ENCODE data around the gene GMDS. TPM values are rescaled to one million over a fixed set of nuclear protein-coding genes. Genes with fewer than 3 reads are reported as not detected.

The GMDS gene
- total RNA-seq, 1 experiment from 2014 or later, result 35.0 TPM

DNA sequence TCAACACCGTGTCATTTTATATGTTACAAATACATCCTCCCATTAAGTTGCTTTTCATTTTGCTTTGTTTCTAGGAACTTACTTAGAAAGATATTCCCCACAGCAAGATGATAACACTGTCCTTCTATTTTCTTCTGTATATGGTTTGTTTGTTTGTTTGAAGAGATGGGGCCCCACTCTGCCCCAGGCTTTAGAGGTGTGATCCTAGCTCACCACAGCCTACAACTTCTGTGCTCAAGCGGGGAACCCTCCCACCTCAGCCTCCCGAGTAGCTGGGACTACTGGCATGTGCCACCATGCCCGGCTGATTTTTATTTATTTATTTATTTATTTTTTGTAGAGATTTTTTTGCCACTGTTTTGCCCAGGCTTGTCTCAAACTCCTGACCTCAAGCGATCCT lies 14.2 kb upstream of the GMDS start (continued):
- no peak for TF ChIP-seq AFF4 (CRISPR knock-in tag; IDR thresholded peaks at IDR 0.05; ENCODE audit: borderline replicate concordance)

GRCh38 chr6:2259002-2259494 lies 13.6 kb upstream of the GMDS start:
- Mint-ChIP-seq H3K36me3 (peaks cover 21% of the 10 kb centered on the region), H3K4me1 (no peaks in the 10 kb centered on the region), H3K27ac (no peak overlapping the region), H3K9me3 (peaks cover 23% of the 10 kb centered on the region), H3K4me3 (no peak overlapping the region), H3K27me3 (ENCODE audit: low read depth) (no peaks in the 10 kb centered on the region)
- ChIA-PET POLR2A (no interaction called here), CTCF (no interaction called here)
- no peak for TF ChIP-seq E2F1 (CRISPR knock-in tag; IDR thresholded peaks at IDR 0.05)
- peak; percentile 36; the same call in 1 of the 2 replicates for TF ChIP-seq GABPB1 (CRISPR knock-in tag; IDR thresholded peaks at IDR 0.05)
- ATAC-seq (no peak), DNase-seq (ENCODE audit: low spot score) (no peak)

- Mint-ChIP-seq H3K27me3 (ENCODE audit: low read depth) (no peaks in the 10 kb centered on the region), H3K4me1 (no peaks in the 10 kb centered on the region), H3K36me3 (peaks cover 22% of the 10 kb centered on the region), H3K27ac (no peak overlapping the region), H3K9me3 (peaks cover 24% of the 10 kb centered on the region), H3K4me3 (no peak overlapping the region)
- ChIA-PET CTCF (no interaction called here), POLR2A (no interaction called here)
- no peak for DNase-seq (ENCODE audit: low spot score)
- ATAC-seq, result no peak
- no peak for TF ChIP-seq CREB1 (CRISPR knock-in tag; IDR thresholded peaks at IDR 0.05)
- TF ChIP-seq ZNF219 (CRISPR knock-in tag; IDR thresholded peaks at IDR 0.05; ENCODE audit: borderline replicate concordance), result no peak
- TF ChIP-seq NFATC4 (CRISPR knock-in tag; IDR thresholded peaks at IDR 0.05), result no peak
- TF ChIP-seq CBFB (CRISPR knock-in tag; IDR thresholded peaks at IDR 0.05; ENCODE audit: low read depth), result no peak
- no peak for TF ChIP-seq PRRX2 (CRISPR knock-in tag; IDR thresholded peaks at IDR 0.05)
- no peak for TF ChIP-seq E2F1 (CRISPR knock-in tag; IDR thresholded peaks at IDR 0.05)
- no peak for TF ChIP-seq NFYB (CRISPR knock-in tag; conservative IDR thresholded peaks at IDR 0.05; ENCODE audit: low read depth)
- TF ChIP-seq JAZF1 (CRISPR knock-in tag; IDR thresholded peaks at IDR 0.05), result no peak
- TF ChIP-seq, protein P1, sequence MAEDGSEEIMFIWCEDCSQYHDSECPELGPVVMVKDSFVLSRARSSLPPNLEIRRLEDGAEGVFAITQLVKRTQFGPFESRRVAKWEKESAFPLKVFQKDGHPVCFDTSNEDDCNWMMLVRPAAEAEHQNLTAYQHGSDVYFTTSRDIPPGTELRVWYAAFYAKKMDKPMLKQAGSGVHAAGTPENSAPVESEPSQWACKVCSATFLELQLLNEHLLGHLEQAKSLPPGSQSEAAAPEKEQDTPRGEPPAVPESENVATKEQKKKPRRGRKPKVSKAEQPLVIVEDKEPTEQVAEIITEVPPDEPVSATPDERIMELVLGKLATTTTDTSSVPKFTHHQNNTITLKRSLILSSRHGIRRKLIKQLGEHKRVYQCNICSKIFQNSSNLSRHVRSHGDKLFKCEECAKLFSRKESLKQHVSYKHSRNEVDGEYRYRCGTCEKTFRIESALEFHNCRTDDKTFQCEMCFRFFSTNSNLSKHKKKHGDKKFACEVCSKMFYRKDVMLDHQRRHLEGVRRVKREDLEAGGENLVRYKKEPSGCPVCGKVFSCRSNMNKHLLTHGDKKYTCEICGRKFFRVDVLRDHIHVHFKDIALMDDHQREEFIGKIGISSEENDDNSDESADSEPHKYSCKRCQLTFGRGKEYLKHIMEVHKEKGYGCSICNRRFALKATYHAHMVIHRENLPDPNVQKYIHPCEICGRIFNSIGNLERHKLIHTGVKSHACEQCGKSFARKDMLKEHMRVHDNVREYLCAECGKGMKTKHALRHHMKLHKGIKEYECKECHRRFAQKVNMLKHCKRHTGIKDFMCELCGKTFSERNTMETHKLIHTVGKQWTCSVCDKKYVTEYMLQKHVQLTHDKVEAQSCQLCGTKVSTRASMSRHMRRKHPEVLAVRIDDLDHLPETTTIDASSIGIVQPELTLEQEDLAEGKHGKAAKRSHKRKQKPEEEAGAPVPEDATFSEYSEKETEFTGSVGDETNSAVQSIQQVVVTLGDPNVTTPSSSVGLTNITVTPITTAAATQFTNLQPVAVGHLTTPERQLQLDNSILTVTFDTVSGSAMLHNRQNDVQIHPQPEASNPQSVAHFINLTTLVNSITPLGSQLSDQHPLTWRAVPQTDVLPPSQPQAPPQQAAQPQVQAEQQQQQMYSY (CRISPR knock-in tag; IDR thresholded peaks at IDR 0.05), result no peak
- TF ChIP-seq ZNF512 (CRISPR knock-in tag; IDR thresholded peaks at IDR 0.05; ENCODE audit: borderline replicate concordance), result no peak
- TF ChIP-seq FOXP1 (CRISPR knock-in tag; IDR thresholded peaks at IDR 0.05; ENCODE audit: borderline replicate concordance), result no peak
- TF ChIP-seq GTF2I (CRISPR knock-in tag; conservative IDR thresholded peaks at IDR 0.05), result no peak
- TF ChIP-seq NR1H2 (CRISPR knock-in tag; IDR thresholded peaks at IDR 0.05), result no peak
- TF ChIP-seq SOX15 (CRISPR knock-in tag; IDR thresholded peaks at IDR 0.05), result no peak
- no peak for TF ChIP-seq ZNF396 (CRISPR knock-in tag; IDR thresholded peaks at IDR 0.05; ENCODE audit: borderline replicate concordance)
- TF ChIP-seq CREM (CRISPR knock-in tag; IDR thresholded peaks at IDR 0.05), result no peak
Measured at GRCh38 chr6:2258112-2258511, 12.7 kb upstream of the GMDS start.

All from WTC11 (cell line).